HG03565 (cell line): ENCODE measurements around the gene PDCD6IP.
"Not testable (repeated sequence)": the region's sequence is repeated elsewhere in the genome, so short reads cannot be mapped to it uniquely, and the experiment has no call there.

Source experiments
- ATAC-seq: cut with Tn5 transposase; IDR thresholded peaks from one replicate; pipeline ENCODE4 v1.9.1; 2021; ENCODE audit warnings: mild to moderate bottlenecking, moderate library complexity; ENCODE audit not compliant: unreplicated experiment

Gene PDCD6IP

DNA sequence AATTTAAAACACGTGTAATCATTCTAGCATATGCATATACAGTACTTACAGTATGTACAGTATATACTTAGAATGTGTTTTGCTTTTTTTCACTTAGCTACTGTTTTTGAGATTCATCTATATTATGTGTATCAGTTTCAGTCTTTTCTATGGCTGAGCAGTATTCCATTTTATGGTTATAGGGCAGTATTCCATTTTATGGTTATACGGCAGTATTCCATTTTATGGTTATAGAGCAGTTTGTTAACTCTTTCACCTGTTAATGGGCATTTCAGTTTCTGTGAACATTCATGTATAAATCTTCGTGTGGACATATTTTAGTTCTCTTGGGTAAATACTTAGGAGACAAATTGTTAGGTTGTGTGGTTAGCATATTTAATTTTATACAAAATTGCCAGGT is 40.9 kb downstream of the PDCD6IP start:
- ATAC-seq, result no peak

DNA sequence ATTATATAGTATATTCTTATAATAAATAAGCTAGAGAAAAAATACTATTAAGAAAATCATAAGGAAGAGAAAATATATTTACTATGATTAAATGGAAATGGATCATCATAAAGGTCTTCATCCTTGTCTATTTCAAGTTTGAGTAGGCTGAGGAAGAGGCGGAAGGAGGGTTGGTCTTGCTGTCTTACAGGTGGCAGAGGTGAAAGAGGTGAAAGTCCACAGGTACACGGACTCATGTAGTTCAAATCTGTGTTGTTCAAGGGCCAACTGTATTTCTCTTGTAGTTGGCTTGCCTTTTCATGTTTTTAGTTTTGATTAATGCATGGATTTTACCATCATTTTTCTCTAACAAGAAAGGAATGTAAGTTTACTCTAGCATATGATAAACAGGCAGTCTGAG is 41.7 kb downstream of the PDCD6IP start:
- ATAC-seq, result no peak

DNA sequence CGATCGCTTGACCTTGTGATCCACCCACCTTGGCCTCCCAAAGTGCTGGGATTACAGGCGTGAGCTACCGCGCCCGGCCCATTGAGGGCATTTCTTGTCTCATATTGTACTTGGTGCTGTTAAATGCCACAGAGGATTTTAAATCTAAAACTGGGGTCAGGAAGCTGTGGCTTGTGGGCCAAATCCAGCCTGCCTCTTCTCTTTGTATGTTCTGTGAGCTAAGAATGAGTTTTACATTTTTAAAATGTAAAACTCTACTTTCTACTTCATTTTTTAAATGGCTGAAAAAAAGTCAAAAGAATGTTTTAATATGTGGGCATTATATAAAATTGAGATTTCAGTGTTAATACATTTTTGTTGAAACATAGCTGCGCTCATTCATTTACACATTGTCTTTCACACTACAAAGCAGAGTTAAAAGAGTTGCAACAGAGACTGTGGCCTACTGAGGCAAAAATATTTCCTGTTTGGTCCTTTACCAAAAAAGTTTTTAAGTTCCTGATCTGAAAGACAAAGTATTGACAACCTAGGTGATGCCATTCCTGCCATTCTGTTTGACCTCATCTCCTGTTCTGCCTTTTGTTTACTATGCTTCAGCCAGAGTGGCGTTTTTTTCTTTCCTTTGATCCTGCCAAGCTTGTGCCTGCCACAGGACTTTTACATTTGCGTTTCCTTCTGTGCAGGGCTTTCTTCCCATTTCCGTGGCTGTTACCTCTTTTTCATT is 50.4 kb downstream of the PDCD6IP start:
- no peak for ATAC-seq

DNA sequence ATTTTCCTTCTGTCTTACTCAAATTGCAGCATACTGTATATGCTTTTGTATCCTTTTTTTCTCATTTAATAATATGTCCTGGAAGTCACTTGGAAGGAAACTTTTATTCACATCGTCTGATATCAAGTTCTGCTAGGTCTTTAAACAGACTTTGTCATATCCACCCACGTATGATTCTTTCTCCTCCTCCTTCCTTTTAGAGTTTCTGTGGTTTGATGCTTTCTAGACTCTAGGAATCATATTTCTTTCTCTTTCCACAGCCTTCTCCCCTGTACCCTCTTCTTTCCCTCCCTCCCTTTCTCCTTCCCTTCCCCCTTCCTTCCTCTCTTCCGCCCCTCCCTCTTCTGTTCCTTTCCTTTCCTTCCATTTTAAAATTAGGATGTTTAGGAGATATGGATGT is 52.2 kb downstream of the PDCD6IP start:
- ATAC-seq, result not testable (repeated sequence)

DNA sequence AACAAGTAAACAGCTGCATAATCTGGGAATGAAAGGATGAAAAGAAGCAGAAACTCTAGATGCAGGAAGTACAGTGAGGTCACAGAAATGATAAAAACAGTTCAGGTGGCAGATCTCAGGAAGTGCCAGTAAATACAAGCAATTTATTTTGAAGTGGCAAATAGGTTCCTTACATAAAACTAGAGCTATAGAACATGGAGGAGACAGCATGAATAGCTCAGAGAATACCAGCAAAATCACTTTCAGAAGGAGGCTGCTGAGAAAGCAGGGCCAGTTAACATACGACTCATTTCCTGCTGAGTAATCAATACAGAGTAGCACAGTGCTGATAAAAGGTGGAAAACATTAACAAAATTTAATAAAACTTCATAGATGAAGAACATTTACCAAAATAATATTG is 57.0 kb downstream of the PDCD6IP start:
- not testable (repeated sequence) for ATAC-seq

DNA sequence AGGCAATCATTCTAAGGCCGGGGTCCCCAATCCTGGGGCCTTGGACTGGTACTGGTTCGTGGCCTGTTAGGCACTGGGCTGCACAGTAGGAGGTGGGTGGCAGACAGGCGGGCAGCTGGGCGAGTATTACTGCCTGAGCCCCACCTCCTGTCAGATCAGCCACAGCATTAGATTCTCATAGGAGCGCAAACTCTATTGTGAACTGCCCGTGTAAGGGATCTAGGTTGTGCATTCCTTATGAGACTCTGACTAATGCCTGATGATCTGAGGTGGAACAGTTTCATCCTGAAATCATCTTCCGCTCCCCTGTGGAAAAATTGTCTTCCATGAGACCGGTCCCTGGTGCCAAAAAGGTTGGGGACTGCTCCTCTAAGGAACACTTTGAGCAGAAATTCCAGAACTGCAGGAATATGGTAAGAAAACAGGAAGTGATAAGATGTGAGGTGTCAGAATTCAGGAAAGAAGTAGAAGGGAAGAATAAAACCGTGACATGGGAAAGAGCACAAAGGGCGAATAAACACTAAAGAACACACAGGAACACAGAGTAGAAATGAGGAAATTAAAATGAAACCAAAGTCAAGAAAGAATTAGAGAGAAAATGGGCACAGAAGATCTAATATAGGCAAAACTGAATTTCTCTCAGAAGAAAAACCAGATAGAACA is 57.6 kb downstream of the PDCD6IP start:
- no peak for ATAC-seq

DNA sequence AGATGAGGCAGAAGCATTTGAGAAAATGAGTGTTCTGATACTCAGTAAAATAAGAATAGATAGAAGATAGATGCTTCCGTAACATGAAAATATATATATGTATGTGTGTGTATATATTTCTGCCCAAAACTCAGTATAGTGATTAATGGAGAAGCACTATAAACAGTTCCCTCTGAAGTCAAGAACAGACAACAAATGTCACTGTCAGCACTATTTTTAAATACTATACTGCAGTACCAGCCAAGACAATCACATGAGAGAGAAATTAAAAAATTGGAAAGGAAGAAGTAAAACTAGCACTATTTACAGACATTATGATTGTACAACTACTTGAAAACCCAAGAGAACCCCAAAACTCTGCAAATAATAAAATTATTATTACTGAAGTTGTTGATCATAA is 59.3 kb downstream of the PDCD6IP start:
- ATAC-seq, result not testable (repeated sequence)

DNA sequence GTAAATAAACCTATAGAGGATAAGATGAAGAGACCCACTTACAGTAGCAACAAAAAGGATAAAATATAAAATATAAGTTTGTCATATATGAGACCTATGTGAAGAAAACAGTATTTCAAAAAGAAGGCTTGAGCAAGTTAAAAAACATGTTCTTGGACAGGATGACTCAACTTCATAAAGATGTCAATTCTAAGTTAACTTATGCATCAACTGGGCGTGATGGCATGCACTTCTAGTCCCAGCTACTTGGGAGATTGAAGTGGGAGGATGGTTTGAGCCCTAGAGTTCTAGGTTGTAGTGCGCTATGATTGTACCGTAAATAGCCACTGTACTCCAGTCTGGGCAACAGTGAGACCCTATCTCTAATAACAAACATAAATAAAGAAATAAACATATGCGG is 59.7 kb downstream of the PDCD6IP start:
- no peak for ATAC-seq

DNA sequence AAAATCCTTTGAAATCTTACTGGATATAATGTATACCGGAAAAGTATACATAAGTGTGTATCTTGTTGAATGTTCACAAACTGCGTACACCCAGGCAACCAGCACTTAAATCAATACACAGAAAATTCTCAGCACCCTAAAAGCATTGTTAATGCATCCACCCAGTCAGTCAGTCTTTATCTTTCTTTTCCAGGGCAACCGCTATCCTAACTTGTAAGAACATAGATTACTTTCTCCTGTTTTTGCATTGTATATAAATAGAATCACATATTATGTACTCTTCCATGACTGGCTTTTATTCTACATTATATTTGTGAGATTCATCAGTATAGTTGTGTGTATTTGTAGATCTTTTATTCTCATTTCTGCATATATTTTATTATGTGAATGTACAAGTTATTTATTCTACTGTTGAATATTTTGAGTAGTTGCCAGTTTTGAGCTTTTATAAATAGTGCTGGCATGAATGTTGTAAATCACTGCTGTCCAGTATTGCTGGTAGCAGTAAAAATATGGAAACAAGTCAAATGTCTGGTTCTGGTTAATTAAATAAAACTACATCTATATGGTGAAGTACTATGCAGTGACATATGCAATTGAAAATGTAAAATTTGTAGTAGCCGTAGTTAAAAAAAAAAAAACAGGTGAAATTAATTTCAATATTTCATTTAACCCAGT is 62.1 kb downstream of the PDCD6IP start:
- no peak for ATAC-seq

DNA sequence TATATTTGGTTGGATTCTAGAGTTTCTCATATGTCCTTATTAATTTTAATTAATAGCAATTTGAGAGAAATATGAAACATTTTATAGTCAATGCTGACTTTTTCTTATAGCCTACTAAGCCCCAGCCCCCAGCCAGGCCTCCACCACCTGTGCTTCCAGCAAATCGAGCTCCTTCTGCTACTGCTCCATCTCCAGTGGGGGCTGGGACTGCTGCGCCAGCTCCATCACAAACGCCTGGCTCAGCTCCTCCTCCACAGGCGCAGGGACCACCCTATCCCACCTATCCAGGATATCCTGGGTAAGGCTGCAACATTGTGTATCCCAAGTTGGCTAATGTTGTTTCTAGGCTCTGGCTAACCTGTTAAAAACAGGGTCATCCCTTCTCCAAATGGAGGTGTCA is 66.7 kb downstream of the PDCD6IP start:
- no peak for ATAC-seq

DNA sequence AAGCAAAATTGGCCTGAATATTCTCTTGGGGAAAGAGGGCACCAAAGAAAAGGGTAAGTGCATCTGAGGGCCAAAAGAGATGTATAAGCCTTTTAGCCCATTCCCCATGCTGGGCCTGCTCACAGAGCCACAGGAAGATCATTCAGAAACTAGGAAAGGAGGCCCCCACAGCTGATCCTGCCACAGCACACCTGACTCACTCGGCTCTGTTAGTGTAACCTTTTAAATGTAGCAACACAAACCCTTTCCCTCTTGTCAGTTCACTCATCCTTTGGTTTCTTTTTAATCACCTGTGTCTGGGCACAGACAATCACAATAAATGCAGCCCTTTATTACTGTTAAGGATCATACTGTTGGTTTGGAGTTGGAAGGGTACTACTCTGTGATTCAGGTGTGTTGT is 69.9 kb downstream of the PDCD6IP start:
- ATAC-seq, result no peak

DNA sequence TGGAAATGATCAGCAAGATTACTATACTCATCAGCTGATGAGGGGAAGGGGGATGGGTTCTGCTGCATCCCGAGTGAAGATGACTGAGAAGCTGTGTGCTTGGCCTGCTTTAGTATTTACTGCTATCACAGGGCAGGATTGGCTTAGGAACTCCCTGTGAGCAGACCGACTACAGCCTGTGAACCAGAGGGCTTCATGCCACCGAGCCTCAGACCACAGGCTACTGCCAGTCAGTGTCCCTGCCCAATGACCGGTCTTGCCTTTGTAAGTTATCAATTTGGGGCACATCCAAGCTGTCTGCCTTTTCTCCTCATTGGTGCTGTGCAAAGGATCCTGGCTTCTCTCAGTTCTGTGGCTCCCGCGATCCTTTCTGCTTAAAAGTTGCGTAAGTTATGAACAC is 71.5 kb downstream of the PDCD6IP start:
- ATAC-seq, result no peak

DNA sequence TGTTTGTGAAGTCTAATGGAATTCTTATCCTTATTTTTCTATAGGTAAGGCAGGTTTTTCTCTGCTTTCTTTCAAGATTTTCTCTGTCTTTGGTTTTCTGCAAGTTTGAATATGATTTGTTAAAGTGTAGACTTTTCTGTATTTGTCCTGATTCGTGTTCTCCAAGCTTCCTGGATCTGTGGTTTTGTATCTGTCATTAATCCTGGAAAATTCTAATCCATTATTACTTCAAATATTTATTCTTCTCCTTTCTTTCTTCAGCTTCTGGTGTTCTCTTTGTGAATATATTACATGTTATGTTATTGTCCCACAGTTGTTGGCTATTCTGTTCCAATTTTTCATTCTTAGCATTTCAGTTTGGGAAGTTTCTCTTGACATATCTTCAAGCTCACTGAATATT is 76.4 kb downstream of the PDCD6IP start:
- no peak for ATAC-seq

DNA sequence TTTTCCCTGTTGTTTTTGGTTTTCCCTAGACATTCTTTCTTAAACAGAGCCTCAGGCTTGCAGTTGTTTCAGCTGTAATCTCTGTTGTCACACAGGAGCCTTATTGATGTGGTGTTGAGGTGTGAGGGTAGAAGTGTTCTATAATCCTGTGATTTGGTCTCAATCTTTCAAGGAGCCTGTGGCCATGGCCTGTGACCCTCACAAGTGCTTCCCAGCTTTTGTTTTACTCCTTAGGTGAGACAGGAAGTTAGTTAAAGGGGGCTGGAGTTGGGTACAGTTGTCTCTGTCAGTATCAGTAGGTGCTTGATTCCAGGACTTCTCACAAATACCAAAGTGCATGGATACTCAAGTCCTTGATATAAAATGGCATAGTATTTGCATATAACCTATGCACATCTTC is 77.2 kb downstream of the PDCD6IP start:
- no peak for ATAC-seq

DNA sequence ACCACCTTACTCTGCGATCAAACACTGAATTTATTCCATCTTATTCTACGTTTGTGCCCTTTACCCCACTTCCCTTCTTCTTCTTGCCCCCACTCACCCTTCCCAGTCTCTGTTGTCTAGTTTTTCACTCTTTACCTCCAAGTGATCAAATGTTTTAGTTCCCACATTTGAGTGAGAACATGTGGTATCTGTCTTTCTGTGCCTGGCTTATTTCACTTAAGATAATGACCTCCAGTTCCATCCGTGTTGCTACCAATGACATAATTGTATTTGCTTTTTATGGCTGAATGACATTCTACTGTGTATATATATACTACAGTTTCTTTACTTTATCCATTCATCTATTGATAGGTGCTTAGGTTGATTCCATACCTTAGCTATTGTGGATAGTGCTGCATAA is 78.8 kb downstream of the PDCD6IP start:
- no peak for ATAC-seq

DNA sequence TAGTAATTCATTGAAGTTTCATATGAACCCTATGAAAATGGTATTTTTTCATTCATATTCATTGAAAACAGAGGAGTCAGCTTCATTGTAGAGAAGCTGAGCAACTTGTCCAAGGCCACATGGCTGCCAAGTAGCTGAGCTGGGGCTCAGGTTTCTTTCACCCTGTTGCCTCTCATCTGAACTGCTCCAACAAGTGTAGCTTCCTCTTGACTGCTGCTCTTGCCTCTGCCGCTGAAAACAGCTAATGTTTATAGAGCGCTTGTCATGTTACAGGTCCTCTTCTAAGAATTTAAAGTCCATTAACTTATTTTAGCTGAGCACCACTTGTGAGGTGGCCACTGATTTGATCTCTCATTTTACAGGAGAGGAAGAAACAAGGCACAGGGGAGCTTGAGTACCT is 81.1 kb downstream of the PDCD6IP start:
- no peak for ATAC-seq

DNA sequence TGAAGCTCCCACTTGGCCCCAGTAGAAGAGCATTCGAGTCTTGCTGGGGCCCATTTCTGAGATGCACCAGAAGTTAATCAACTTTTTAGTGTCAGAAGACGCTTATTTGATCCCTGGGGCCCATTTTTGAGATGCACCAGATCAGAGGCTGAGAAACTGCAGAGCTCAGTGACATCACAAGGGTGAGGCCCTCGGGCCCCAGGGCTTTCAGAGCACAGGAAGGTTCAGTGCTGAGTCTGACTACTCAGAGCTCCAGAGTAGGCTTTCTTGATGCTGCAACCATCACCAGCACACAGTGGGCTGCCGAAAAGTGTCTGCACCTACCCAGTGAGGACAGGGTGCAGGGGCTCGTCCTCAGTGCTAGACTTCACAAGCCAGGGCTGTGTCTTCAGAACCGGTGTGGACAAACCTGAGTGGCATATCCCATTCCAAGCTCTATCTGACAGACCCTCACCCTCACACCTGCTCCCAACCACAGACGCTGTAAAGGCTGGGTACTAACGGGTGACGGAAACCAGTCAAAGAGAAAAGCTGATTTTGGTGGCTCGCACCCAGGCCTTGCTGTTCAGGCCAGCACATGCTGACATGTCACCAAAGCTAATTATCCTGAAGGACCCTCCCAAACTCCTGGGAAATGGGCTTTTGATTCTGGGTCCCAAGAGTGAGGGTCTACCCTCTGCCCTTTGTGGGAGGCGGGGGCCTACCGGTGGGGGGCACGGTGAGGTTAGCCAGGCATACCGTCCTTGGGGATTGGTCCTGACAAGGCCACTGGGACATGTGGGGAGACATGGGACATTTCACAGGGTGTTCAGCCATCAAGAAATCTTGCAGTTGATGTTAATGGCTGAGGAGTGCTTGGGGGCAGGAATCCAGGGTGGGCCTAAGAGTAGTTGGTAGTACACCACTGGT is 83.0 kb downstream of the PDCD6IP start:
- ATAC-seq, result no peak

DNA sequence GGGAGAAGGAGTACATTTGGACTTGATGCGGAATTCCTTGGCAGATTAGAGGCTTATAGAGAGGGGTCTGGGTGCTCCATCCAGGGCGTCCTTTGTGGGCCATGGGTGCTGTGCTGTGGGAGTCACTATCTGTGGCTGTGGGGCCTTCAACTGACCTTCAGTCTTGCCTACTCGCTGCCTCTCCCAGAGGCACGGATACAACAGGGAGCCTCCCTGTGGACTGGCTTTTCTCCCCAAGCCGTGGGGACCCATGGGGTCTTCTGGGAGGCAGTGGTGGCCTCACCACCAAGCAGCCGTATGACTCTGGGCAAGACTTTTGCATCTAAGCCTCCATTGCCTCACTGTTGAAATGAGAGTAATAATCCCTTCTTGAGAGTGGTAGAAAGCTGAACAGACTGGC is 83.9 kb downstream of the PDCD6IP start:
- no peak for ATAC-seq

DNA sequence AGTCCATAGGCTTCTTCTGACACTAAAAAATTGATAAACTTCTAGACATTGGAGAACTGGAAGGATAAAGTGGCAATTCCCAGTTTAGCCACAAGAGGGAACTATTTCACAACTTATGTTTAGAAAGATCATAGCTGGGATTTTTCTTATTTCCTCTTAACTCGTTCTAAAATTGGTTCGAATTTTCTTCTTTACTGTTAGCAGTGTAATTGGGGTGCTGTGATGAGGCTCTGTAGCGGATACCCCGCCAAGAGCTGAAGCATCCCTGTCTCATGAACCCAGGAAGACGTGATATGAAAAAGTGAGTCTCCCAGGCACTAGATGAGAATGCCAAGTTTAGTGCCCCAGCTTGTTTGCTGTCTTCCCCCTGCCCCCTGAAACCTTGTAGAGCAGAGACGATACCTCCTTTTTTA is 85.1 kb downstream of the PDCD6IP start:
- no peak for ATAC-seq

DNA sequence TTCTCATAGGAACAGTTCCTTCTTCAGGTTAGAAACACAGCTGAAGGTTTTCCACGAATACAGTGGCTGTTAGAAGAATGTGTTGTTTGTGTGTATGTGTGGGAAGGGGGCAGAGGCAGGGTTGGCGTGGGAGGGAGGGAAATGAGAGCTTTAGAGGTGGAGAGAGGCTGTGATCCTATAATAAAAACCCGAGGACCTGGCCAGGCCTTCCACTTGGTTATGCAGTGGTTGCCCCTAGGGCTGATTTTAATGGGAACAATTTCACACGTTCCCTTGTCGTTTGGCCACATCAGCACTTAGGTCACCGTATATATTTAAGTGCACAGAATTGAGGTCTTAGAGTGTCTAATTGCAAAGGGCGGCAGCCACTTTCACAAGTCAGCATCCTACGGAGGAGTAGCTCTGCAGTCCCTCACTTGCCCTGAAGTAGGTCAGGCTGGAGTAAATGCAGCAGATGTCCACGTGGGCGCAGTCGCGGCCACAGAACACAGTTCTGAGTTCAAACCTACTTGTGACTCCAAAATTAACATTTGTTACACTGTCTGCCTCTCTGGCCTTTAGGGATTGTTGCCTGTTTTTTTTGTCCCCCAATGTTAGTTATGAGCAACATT is 85.6 kb downstream of the PDCD6IP start:
- no peak for ATAC-seq

DNA sequence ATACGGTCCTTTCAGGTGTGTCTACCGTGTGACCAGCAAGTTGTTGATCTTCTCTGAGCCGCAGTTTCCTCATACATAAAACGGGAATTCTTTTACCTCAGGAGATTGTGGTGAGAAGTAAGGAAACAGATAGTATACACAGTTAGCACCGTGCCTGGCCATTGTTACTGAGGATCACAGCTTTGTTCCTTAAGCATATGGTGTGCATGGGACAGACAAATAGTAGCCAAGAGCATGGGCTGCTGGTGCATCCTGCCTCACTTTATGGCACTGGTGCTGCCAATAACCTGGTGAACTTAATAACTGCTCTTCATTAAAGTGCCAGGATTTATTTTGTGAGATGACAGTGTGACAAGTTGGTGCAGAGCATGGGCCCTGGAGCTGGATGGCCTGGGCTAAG is 86.3 kb downstream of the PDCD6IP start:
- no peak for ATAC-seq
